ENCODE measurements around the gene GSTO2.

GSTO2 gene

DNA sequence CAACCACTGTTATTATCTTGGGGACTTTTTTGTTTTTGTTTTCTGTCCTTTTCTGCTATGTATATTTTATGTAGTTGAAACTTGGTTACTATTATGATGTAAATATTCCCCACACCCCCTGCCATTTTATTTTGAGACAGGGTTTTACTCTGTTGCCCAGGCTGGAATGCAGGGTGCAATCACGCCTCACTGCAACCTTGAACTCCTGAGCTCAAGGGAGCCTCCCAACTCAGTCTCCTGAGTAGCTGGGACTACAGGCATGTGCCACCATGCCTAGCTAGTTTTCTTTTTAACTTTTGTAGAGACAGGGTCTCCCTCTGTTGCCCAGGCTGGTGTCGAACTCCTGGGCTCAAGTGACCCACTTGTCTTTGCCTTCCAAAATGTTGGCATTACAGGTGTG, 18.0 kb downstream of the GSTO2 start:
- DNase-seq = no peak

DNA sequence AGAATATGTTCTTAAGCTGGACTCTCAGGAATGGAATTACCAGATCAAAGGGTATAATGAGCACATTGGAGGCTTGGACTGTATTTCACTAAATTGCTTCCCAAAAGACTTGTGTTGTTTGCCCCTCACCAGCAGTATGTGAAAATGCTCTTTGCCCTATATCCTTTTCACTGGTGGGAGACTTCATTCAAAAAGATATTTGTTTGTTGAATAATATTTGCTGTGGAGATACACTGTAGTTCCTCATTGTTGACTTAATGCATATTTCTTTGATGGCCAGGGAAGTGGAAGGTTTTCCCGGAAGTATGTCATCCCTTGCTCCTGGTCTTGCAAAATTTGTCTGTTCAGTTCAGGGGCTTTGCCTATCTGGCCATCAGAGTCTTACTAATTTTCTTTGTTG, 19.4 kb downstream of the GSTO2 start:
- DNase-seq = no peak

DNA sequence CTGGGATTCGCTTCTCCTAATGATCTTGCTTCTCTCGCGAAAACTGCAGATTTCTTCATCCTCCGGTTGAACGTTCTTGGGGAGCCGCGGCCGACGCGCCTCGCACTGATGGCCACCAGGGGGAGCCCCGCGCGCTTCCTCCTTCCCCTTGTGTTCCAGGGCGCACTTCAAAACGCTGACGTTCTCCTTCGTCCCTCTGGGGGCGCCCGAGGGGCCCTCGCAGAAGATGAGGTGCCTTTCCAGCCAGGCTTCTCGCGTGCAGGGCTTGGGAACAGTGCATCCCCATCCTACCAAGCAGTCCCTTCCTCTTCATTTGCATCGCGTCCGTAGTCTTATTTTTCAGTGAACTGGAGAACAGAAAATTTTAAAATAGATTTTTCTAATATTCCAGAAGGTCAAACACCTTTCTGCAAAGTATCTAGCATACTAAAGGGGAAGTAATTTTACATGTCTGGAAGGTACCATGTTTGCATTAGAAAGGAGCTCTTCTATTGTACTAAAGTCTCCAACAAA, 22.5 kb downstream of the GSTO2 start:
- DNase-seq = peak; percentile 90

DNA sequence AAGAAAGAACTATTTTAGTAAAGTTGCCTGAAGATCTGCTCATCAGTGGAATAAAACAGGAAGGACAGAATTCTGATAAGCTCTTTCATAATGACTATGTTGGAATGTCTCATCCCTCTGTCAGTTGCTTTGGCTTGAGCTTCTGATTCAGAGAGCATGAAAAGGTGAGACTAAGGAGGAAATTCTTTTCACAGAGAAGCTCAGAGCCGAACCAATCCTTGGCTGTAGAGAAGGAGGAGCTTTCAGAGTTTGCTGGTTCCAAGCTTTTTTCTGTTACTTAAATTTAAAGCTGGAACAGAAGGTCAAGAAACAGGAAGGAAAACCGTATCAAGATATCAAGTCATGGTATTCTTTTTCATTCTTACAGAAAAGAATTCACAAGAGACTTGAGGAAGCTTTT, 24.0 kb downstream of the GSTO2 start:
- no peak for DNase-seq

DNA sequence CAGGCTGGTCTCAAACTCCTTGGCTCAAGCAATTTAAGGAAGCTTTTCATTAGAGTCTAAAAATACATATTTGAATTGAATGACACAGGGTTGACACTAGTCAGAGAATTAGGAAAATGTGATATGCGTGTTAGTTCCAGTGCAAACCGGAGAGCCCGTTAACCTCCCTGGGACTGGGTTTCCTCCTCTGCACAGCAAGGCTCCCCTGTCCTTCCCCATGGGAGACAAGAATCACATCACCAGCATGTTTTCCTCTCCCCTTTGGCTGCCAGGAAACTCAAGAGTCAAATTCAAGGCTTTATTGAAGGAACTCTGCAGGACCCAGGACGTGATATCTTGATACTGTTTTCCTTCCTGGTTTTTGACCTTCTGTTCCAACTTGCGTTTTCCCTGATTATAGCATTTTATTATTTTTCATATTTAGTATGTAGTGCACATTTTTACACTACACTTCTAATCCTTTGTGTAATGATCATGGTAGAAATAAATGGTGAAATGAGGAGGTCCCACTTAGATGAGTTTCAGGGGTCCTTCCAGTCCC, 24.9 kb downstream of the GSTO2 start:
- DNase-seq = no peak

DNA sequence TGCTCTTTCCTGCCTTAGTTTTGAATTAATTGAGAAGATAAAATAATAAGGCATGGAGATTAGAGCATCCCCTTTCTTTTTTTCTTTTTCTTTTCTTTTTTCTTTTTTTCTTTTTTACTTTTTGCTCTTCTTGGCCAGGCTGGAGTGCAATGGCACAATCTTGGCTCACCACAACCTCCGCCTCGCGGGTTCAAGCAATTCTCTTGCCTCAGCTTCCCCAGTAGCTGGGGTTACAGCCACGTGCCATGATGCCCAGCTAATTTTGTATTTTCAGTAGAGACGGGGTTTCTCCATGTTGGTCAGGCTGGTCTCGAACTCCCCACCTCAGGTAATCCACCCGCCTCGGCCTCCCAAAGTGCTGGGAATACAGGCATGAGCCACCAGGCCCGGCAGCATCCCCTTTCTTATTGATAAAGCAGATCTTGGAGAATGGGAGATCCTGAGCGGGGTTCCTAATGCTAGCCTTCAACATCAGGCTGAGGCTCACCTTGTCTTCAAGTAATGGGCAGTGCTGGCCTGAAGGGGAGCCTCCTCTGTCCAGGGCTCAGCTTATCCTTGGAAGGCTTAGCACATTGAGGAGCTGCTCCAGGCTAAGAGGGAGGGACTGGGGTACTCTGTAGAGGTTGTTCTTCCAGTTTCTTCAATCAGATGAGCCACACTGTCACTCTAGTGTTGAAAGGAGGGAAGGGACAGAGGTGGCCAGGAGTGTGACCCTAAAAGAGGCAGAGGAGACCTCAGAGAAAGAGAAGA, 27.9 kb downstream of the GSTO2 start:
- DNase-seq = no peak

DNA sequence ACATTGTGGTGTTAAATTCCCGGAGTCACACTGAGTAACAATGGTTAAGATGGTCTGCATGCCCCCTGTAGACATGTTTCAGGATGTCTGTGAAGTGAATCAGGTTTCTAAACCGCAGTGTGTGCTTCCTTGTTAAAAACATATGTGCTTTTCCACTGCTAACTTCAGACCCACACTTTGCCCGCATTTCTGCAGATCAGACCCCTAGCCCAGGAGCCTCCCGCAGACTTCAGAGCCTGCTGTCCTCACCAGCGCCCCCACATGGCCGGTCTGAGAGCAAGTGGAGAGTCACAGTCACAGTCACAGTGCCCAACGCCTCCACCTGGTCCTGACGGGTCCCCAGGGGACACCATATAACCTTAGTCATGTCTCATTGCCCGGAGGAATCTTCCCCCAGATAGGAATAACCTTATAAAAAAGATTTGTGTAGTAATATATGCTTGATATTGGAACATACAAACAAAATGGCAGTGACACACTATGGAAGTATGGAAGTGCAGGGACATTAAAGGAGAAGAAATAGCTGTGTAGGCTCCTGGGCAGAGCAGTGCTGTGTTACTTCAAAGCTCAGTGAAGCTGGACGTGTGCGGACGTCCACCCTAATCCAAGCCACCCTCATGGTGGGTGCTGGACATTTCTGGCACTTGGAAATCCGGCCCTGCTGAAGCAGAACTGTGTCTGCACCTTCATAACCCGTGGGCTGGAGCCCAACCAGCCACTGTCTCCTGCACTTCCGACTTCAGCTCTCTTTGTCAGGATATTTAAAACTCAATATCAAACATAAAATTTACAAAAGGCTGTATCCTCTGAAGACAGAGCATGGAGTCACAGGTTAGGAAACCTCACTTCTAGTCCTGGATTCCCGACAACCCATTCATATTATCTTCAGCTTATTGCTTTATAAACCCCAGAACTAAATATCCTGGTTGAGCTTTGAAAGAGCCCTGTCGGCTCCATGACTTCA, 29.0 kb downstream of the GSTO2 start:
- no peak for DNase-seq

DNA sequence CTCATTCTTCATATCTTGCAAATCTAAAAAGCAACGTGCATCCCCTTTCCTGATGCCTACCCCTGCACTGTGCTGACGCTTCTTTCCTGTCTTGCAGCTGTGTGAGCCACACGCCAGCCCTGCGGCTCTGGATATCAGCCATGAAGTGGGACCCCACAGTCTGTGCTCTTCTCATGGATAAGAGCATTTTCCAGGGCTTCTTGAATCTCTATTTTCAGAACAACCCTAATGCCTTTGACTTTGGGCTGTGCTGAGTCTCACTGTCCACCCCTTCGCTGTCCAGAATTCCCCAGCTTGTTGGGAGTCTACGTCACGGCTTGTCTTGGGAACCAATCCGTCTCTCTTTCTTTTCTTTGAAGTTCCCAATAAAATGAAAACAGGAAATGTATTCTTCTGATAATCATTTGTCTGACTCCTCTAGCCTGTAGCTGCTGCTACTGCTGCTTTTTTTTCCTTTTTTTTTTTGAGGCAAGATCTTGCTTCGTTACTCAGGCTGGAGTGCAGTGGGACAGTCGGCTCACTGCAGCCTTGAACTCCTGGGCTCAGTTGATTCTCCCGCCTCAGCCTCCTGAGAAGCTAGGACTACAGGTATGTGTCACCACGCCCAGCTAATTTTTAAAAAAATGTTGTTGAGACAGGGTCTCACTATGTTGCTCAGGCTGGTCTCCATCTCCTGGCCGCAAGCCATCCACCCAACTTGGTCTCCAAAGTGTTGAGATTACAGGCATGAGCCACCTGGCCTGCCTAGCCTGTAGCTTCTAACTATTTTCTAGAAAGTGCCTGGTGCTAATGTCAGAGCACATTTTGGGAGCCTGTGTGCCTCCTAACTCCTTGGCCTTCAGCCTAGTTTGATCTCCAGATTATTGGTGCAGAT, 30.3 kb downstream of the GSTO2 start:
- no peak for DNase-seq

DNA sequence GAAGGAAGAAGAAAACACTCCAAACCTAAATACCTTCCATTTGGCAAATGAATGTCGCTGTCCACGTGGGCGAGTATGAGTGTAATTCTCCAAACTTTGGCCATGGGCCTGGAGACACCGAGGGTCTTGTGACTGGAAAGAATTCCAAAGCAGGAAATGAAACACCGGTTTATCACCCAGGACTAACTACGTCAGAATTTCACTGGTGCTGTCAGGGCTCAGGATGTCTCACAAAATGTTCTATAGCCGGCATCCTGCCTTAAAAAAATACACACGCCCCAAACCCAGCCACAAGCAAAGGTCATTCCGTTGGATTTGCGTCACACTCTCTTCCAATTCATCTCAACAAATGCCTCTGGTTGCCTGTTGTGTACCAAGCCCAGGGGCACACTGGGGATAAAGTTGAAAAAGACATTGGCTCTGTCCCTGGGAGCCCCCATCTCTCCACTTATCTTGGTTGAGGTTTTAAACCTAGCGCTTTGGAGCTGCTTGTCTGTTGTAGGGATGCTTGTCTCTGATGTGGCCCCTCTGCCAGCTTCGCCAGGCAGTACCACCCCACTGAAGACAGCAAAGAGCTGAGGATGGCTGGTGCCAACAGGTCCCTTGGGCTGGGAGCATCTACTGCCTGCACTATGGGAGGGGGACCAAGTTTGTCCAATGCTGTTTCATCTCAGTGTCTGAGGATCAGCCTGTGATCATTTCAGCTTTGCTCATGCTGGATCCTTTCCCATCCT, 31.2 kb downstream of the GSTO2 start:
- no peak for DNase-seq

DNA sequence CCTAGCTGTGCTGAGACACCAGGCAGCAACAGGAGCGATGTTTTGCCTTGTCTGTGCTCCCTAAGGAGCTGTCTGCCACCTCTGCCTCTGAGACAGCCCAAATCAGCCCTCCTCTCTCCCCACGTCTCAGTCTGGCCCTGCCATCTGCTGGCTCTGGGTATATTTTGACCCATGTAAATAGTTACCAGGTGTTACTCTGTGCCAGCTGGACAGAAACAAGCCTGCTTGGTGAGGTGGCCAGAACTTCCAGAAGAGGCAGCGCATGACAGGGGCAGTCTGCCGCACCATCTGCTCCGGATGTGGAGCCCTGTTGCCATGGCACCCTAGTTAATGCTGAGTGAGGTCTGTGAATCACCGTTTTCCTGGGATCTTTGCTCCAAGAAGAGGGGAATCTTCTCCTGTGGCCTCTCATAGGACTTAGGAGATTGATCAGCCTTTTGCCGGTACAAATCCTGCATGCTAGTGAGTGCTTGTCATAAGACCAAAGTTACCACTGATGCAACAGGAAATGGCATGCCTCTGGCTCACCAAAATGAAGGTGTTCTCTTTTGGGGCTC, 31.8 kb downstream of the GSTO2 start:
- no peak for DNase-seq

DNA sequence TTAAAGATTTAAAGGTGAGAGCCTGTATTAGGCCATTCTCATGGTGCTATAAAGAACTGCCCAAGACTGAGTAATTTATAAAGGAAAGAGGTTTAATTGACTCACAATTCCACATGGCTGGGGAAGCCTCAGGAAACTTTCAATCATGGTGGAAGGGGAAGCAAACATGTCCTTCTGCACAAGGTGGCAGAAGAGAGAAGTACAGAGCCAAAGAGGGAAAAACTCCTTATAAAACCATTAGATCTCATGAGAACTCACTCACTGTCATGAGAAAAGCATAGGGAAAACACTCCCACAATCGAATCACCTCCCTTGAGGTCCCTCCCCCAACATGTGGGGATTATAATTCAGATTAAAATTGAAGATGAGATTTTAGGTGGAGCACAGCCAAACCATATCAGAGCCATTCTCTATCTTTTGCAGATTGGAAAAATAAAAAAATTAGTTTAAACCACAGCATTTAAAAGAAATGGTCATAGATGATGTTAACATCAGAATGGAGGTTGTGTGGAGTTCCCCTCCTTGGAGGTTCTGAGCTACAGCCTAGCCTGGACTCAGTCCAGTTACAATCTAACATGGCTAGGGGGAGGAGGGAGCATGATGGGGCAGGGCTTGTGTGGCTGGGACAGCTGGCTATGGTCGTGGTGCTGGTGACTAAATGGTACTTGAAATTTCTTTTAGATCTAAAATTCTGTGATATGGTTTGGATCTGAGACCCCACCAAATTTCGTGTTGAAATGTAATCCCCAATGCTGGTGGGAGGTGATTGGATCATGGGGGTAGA, 33.1 kb downstream of the GSTO2 start:
- DNase-seq = no peak

DNA sequence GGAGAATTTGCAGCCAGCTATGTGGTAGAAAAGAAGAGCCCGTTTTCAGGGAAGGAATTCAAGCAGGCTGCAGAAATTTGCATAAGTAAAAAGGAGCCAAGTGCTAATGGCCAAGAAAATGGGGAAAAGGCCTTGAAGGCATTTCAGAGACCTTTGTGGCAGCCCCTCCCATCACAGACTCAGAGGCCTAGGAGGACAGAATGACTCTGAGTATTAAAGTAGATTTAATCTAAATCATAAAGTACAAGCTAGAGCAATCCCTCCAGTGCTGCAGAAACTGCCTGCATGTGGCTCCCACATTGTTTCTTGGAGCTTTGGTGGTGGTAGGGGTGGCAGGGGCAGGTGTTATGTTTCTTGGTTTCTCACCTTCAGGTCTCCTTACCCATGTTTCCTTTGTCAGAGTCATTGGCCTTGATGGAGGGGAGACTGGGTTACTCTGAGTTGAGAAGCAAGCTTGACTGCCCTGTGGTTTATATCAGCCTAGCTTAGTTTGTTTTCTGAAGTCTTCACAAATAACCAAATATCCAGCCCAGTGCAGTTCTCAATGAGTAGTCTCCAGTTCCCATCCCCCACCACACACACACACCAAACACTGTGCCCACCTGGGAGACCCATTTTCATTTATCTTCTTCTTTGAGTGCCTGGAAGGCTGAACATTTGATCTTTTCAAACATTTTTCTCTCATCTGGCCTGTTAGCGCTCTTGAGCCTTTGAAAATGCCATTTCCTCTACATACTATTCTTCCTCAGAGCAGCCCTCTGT, 34.8 kb downstream of the GSTO2 start:
- DNase-seq = no peak

DNA sequence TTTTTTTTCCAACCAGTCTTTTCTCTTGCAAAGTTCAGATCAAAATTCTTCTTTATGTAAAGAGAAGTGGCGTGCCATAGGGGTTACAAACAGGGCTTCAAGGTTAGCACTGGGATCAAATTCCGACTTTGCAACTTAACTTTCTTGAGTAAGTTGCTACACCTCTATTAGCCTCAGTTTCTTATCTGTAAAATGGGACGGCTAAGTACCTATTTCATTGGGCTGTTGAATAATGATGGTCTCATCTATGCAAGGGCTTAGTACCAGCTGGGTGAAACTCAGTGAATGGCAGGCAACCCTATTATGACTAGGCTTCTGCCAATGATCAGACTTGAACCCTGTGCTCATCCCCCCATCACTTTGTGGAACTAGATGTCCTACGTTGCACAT, 35.4 kb downstream of the GSTO2 start:
- DNase-seq = no peak

DNA sequence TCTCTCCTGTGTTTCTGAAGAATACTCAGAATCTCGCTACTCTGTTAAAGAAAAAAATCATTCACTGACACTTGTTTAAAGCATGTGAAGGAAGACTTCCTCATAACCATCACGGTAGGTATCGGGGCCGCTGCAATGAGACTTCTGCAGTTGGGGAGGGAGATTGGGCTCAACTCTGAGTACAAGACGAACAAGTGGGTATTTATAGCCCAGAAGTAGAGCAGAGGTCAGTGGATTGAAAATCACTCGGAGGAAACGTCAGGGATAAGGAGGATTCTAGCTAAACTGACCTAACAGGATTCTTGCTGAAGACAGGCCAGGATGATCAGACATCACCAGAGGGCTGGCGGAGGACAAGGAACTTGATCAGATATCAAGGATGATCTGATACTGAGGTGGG, 35.9 kb downstream of the GSTO2 start:
- DNase-seq = no peak

DNA sequence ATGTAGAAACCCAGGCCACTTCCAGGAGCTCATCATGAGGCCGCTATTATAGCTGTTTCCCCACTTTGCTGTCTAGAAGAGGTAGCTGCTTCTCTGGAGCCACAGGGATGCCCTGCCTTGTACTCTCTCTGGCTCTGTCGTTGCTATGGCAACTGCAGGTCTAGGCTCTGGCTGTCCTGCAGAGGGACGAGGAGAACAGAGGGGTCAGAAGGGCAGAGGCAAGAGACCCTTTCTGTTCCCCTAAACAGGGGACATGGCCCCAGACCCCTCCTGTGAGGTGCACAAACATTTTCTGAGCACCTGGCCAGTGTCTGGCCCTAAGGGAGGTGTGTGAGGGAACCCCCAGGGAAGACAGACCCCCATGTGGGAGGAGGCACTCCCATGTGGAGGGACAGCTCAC, 37.9 kb downstream of the GSTO2 start:
- DNase-seq = no peak

DNA sequence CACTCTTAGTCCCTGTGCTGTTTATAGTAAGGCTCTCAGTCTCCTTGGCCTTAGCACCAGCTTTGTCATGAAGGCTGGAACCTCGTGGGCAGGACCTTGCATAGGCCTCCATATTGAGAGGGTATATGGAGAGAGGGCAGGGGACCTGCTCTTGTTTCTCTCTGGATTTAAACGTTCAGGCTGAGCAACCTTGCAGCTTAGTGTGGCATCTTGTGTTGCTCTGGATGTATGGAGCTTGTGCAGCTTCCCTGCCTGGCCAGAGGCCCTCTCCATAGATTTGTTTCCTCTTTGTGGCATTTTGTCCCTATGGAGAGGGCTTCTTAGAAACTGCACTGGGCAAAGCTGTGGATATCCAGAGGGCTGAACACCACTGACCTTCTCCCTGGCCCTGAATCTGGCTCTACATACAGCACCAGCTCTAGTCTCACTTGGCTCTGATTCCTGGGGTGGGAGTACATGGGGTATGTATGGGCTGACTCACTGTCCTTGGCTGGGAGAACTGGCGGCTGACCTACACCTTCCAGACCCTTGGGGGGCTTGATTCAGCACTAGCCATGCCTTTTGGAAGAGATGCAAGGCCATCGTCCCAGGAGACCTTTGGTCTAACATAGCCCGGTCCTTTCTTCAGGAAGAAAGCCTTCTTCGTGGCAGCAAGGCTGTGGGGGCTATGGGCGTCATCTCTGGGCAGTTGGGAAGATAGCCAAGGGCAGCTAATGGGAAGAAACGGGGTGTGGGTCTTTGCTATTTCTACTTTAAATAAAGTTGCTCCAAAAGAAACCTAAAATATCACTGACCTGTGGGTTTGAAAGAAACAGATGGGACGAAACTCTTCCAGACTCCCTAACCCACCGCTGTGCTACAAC, 38.8 kb downstream of the GSTO2 start:
- no peak for DNase-seq

DNA sequence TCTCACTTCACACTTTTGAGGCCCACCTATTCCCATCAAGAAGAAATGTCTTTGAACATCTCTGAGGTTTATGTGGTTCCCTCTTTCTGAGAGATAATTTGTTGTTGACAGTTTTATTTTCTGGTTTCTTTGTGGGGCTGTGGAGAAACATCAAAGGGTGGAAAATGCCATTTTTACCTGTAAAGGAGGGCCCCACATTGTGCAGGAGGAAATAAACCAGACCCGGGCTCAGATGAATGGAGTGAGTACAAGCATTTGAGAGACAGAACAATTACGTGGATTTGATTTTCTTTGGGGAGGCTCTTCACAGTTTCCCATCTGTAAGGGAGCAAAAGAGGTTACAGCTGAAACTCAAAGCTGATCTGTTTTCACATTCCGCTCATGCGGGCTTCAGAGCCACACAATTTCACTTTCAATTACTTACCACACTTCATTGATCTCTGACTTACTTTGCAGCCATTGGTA, 39.5 kb downstream of the GSTO2 start:
- DNase-seq = peak; percentile 32
